Femur (tissue), 1 donor: ENCODE data around the gene NRG3.
"Not testable (repeated sequence)": the region's sequence is repeated elsewhere in the genome, so short reads cannot be mapped to it uniquely, and the experiment has no call there.

Source experiments
- DNase-seq: peaks from one replicate; pipeline ENCODE4 v3.0.0-alpha.2; 2017

NRG3 gene

DNA sequence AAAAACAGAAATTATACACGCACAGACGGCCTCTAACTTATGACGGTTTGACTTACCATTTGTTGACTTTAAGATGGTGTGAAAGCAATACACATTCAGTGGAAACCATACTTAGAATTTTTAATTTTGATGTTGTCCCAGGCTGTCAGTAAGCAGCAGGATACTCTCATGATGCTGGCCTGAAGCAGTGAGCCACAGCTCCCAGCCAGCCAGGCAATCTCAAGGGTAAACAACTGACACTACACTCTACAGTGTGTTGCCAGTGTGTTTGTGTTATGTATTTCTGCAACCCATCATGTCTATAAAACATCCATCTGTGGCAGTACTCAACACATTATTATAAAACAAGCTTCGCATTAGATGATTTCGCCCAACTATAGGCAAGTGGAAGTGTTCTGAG lies 747.5 kb downstream of the NRG3 start:
- DNase-seq, result no peak

DNA sequence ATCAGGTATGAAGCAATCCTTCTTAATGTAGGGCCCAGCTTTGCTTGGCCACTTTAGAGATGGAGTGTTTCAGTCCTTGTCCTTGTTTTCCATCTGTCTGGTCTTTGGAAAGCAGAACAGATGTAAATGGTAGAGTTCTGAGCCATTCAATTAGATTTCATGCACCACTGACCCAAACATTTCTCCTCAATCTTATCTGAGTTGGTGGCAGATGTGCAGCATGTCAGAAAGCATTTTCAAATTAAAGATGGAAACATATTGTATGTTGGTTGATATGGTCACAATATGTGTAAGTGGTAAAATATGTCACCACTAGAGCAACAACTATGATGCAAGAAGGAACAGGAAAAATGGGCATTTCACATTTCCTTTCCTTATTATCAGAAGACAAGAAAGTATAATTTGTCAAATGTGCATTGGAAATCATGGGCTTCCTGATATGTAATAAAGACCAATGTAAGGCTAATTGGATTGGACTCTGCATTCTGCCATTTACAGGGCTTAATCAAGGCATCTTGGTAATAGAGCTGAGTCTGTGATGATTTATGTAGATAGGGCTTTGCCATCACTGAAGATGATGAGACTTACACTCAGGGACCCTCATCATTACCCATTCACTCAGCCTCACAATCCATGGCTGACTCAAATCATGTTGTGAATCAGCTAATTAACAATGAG lies 750.7 kb downstream of the NRG3 start:
- DNase-seq, result no peak

DNA sequence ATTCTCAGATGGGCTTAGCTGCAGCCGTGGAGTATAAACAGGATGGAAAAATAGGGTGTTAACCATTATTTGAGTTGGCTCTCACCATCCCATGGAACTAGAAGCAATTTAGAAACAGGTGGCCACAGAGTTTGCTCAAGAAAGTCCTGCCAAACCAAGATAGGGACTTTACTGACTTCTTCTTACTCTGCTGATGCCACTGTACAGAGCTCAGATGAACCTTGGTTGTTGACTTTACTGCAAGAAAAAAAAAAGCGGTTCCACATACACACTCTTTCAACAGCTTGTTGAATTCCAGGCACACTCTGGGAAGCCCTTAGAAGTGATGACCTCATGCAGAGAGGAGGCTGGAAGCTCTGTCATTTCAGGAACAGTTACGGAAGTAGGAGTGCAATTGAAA lies 753.4 kb downstream of the NRG3 start:
- no peak for DNase-seq

DNA sequence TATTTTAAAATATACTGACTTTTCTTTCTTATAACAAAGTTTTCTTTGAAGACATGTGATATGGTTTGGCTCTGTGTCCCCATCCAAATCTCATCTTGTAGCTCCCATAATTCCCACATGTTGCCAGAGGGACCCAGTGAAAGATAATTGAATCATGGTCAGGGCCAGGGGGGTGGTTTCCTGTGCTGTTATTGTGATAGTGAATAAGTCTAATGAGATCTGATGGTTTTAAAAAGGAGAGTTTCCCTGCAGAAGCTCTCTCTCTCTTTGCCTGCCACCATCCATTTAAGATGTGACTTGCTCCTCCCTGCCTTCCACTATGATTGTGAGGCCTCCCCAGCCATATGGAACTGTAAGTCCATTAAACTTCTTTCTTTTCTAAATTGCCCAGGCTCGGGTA lies 768.1 kb downstream of the NRG3 start:
- DNase-seq, result no peak

DNA sequence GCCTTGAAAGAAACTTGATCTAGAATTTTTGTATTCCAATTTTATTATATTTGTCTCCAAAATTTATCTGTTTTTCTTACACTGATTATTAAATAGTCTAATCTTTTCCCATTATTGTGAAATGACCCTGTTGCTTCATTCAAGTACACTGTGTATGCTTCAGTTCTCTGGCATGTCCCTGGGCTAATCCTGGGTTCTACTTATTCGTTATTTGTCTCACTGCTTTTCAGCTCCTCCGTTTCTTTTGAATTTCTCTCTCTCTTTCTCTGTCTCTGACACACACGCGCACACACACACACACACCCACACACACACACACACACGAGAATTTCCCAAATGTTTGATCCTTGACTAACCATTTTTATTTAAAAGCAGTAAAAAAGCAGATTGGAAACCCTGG lies 768.6 kb downstream of the NRG3 start:
- DNase-seq, result no peak

DNA sequence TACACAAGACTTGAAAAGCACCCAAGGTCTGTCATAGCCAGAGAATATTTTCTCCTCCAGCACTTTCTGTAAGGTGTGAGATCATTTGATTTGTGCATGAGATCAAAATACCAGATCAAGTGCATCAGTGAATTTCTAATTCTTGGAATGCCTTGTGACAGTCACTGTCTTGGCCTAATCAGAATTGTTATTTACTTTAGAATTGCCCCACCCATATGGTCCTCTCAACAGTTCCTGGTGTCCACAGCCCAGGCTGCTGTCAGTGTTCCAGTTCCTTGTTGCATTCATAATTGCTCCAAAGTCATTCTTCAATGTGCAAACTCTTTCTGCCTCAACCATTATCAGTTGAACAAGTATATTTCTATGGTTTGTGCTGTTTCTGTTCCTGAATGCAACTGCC lies 770.2 kb downstream of the NRG3 start:
- no peak for DNase-seq

DNA sequence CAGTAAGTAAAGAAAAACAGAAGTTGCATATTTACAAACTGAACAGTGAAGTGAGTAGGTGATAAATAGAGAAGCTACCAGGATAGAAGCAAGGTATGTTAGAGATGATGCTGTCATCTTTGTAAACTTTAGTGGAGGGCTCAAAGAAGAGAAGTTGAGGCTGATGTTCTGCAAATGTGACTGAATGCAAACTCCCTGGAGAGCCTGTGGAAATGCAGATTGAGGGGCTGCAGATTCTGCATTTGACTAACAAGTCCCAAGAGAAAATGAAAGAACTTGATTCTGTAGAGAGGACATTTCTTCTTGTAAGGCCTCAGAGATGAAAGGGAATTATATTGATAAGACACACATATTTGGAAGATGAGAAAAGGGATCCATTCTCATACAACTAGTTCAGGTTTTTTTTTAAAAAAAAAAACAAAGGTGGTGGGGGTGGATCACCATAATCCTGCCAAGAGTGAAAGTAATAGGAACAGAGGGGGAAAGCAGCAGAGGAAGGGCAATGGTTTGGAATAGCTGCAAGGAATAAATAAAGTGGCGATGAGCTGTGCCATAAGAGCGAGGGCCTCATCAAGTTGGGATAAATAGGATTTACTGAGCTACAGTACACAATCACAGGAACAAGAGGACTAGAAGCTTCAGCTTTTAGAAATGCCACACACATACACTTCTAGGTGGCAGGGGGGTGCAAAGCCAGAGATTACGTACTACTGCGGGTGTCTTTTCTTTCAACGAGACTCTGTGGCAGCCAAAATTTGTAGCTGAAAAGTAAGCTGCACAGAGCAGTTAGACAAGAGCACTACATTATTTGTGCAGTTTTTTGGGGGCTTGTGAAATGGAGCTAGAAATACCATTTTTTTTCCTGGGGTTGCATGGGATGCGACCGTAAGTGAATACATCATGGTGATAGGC lies 778.5 kb downstream of the NRG3 start:
- no peak for DNase-seq

DNA sequence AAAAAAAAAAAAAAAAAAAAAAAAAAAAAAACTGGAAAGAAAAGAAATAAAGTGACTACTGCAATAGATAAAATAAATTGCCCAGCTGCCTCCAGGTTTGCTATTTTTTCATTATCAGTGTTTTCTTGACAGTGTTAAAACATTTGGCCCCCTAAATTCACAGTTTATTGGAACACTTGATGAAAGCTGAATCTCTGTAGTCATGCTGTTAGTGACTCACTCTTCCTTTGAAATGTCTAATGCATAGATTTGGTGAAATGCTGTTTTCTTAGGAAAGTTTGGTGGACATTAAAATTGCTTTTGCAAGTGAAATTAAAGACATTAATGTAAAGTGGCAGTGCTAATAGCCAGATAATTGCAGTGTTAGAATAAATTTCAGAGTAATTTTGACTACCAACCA lies 785.2 kb downstream of the NRG3 start:
- DNase-seq, result no peak

DNA sequence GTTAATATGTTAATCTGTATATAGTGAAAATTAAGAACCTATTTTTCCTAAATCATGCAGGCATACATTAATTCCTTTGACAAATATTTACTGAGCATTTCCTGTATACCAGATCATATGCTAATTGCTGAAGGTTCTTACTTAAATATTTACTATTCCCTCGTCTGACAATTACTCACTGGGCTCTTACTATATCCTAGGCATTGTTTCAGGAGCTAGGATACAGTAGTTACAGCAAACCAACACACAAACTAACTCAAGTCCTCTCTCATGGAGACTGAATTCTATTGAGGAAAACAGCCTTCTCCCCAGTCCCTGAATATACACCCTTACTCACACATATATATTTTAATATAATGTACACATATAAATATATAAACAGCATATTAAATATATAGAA lies 786.0 kb downstream of the NRG3 start:
- no peak for DNase-seq

DNA sequence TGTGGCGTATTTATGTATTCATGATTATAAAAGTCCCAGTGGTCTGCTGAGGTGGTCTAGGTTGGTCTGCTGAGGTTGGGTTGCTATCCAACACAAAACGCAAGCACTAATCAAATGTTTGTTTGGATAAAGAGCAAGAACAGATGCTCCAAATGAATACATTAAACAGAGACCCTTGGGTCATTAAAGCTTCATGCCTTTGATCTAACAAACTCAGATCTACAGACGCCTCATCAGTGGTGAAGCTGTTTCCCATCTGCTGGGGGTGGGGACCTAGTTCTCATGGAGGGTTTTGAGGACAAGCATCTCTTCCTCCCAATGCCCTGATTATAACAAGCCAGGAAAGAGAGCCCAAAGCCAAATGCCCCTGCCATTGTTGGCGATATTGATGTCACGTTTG lies 786.7 kb downstream of the NRG3 start:
- DNase-seq, result no peak

DNA sequence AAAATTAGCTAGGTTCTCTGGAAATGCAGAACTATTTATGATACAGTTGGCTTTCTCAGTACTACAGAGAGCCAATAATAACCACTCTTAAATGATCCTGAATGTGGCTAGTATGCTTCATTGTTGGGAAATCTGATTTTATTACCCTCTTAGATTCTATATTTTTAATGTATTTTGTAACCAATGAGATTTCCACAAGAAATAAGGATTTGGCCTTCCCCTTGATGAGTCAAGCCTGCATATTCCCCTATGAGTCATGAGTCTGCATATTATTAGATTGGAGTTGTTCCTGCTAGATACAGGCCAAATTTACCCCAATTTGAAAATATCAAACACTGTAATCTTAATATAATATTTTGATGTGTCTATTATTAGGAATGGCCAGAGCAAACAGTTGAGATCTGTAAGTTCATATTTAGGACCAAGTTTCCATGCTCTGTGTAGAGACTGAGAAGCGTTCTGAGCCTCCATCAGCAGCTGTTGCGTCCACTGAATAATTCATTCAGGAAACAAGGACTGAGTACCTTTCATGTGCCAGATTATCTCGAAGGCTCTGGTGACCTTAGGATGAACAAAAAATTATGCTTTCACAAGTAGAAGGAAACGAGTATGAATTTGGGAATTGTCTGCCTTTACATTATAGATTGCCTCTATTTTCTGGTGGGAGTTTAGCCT lies 793.4 kb downstream of the NRG3 start:
- no peak for DNase-seq

DNA sequence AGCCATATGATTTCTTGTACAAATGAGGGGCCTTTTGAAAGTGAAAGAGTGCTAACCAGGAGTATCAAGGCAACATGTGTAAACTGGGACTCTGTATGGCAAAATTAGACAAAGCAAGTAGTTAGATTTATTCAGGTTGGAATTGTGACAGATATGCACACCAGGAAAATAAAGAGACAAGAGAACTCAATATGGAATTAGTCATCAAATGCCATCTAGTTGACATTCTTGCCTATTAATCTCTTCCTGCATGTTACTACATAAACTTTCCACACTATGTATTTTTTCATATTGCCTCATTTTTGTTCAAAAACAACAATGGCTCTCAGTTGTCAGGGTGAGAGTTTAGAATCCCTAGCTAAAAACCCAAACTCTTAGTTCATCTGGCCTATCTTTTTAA lies 799.0 kb downstream of the NRG3 start:
- no peak for DNase-seq

DNA sequence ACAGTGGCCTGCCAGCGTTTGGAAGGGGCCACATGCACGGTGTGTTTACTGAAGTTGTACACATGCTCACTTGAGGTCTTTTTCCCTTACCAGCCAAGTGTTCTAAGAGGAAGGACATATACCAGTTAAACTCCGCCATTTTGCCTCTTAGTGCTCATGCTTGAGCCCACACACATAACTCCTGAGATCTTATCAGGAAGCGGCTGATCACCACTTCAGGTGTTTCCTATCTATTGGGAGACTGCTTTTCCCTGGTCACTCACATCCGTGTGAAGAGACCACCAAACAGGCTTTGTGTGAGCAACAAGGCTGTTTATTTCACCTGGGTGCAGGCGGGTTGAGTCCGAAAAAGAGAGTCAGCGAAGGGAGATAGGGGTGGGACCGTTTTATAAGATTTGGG lies 802.9 kb downstream of the NRG3 start:
- DNase-seq, result not testable (repeated sequence)

DNA sequence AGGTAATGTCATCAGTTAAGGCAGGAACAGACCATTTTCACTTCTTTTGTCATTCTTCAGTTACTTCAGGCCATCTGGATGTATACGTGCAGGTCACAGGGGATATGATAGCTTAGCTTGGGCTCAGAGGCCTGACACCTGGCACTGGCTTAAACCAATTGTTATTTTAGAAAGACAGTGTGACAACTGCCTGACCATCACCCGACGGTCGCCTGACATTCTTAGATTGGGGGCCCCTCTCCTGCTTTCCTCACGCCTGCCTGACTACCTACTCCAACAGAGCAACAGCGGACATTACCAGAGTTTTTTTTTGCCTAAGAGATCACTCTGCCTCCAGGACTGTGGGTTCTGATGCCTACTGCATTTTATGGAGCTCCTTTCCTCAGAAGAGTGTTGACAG lies 803.5 kb downstream of the NRG3 start:
- DNase-seq, result not testable (repeated sequence)

DNA sequence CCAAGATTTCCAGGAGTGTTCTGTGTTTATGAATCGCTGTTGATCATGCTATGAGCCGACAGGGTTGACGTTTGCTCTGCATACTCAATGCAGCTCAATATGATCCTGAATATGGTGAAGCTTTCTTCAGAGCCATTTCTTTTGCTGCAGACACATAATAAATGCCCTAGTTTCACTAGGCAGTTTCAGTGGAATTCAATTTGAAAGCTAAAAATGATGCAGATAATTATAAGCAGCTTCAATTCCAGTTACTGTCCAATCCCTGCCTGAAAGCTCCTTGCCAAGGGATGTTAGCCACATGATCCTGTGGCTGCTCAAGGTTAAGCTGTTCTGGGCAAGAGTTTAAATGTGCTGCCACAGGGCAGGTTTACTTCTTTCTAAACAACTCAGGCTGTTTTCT lies 805.6 kb downstream of the NRG3 start:
- DNase-seq, result no peak

DNA sequence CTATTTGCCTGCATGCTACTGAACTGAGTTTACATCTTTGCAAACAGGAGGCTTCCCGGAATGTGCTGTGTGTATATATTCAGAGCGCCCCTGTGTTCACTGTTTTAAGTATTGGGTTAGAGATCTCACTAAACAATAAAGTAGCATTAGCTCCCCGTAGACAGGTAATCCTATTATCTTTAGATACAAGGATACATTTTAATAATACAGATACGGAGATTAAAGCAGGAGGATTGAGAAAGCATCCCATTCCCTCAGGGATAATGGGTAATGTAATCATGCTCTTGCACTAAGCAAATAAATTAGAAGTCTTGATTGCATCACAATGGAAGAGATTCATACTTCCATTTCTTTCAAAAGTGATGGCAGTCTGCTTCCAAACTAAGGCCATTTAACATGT lies 809.0 kb downstream of the NRG3 start:
- DNase-seq, result no peak

DNA sequence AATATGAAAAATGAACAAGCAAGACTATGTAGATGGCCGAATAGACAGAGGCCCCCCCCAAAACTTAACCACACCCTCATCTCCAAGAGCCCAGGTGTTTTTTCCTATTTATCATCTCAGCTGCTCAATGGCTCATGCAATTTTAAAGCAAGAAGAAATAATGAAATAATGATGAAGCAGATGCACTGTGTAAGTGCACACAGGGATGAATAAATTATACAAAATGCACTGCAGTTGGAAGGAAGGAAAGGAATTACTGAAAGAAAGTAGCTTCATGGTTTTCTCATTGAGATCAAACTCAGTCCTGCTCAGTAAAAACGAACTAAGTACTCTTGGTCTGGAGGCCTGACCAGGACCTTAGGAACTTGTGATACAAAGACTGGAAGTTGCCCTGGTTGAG lies 810.1 kb downstream of the NRG3 start:
- no peak for DNase-seq

DNA sequence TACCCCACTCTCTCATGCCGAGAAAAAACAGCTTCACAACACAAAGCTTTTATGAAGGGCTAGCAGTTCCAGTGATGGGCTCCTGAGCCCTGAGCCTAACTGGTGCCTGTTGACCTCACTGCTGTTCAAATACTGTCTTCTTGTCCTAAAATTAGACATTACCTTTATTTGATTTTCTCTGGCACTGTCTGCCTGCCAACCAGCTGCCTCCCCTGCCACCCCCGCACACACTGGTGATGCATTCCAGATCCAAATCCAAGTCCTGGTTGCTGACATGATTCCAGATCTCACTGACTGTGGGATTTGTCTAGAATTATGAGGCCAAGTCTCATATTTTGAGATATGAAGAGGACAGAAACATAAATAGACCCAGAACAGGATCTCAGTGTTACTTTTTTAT lies 816.2 kb downstream of the NRG3 start:
- no peak for DNase-seq

DNA sequence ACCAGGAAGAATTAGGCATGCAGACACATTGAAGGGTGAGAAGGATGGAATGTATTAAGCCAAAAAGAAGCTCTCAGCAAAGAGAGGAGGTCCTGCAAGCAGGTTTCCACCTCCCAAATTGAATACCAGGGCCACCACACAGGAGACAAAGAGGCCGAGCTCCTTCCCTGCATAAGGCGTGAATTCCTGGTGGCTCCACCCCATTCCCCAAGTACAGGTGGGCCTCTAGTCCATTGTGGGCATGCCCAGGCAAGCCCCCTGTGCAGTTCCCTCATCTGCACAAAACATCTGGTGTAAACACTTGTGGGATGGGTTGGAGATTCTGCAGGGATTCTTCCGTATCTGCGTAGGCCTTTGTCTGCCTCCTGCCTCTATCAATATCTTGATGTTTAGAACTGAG lies 817.5 kb downstream of the NRG3 start:
- DNase-seq, result no peak

DNA sequence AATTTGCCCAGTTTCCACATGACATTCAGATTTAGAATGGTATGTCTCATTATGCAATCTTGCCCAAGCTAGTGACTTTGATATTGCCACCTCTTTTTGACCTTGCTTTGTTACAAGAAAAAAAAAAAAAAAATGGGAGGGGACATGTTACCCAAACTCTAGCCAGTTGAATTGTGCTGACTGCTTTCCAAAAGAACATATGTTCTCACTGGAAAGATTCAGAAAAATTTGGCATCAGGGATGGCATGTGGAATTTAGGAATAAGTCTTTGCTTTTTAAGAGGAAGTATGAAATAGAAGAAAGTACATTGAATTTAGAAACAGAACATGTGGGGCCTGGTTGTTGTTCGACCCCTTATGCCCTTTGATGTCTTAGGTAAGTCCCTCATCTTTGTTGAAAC lies 846.8 kb downstream of the NRG3 start:
- DNase-seq, result no peak

DNA sequence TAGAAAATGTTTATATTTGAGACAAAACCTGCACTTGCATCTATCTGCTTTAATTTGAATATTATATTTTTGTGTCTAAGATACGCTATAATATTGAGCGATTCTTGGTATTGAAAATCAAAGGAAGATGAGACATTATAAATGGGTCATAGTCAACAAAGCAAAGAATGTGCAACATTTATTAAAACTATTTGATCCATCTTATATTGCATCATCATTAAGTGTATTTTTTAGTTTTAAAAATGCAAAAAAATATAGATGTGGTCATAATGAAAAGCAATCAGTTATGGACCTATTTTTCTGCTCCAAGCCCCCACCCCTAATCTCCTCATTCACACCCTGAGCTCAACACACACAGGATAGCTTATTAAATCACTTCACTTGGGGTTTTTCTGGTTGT lies 847.3 kb downstream of the NRG3 start:
- no peak for DNase-seq

DNA sequence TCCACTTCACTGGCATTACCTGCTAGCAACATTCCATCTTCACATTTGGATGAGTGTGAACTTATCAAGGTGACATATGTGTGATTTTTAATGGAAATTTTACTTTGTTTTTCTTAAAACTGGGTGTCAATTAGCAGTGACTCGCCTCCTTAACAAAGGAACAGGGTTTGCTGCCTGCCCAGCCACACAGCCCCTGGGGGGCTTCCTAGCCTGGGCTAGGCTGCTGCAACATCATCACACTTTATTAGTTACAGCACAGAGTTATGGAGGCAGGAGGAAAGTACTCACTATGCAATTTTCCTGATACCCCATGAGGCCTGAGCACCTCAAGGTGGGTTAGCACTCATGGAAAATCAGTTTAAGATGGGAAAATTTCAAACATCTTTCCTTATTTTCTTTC lies 861.3 kb downstream of the NRG3 start:
- DNase-seq, result no peak

DNA sequence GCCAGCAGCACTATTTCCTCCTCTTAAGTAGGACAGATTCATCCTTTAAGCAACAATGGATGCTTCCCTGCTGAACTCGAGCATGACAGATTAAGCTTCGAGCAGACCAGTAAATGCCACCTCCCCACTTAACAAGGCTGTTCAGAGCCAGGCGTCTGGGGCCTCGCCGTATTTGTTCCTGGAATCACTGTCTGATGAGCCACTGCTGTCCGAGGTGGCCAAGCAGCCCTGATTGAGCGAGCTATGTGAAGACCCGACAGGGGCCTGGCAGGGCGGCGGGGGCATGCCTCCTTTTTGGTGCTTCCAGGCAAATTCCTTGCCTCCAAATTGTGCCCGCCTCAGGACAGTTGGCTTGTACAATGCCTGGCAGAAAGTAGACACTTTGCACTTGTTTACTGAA lies 862.6 kb downstream of the NRG3 start:
- DNase-seq, result no peak

DNA sequence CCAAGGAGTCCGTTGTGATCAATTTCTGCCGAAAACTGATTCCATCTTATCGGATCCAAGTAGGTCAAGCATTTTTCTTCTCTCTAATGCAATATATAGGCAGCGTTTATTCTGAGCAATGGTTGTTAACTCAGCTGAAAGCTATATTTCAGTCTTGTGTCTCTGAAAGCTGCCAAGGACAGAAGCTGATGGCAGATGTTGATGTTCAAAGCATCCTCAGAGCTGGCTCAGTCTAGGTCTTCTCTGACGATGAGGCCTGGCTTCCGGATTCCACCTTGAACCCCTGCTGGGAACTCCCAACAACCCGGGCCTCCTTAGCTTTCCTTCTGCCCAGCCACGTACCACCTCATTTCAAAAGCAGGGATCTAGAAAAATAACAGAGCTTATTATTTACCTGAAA lies 863.6 kb downstream of the NRG3 start:
- no peak for DNase-seq
